Mesendoderm (in vitro differentiated cells): Measurements from ENCODE around the gene N4BP2L2.

Experiments used
- DNase-seq: peaks from one replicate; pipeline ENCODE4 v3.0.0; 2013
- H2AK5ac ChIP-seq: 2 replicates; pipeline ENCODE4 v1.6.1; 2013; ENCODE audit warnings: low read length, inconsistent platforms
- H2BK120ac ChIP-seq: 2 replicates; pipeline ENCODE4 v1.6.1; 2013; ENCODE audit warnings: low read depth, mild to moderate bottlenecking, low read length, moderate library complexity, mixed read lengths
- H2BK15ac ChIP-seq: replicated peaks from 2 replicates; pipeline ENCODE4 v1.6.1; 2013; ENCODE audit warnings: low read depth, mild to moderate bottlenecking, moderate library complexity
- H2BK5ac ChIP-seq: 2 replicates; pipeline ENCODE4 v1.6.1; 2013; ENCODE audit warnings: low read length, inconsistent platforms
- H3K18ac ChIP-seq: 2 replicates; pipeline ENCODE4 v1.6.1; 2013; ENCODE audit warnings: mild to moderate bottlenecking, low read length, mixed read lengths
- H3K23ac ChIP-seq: one replicate; pipeline ENCODE4 v1.6.1; 2013; ENCODE audit warnings: low read length
- H3K27ac ChIP-seq: 2 replicates; pipeline ENCODE4 v1.5.1; 2013; ENCODE audit warnings: low read depth, mild to moderate bottlenecking, inconsistent platforms, low read length, moderate library complexity
- H3K27me3 ChIP-seq: 2 replicates; pipeline ENCODE4 v1.6.1; 2013; ENCODE audit warnings: low read length, control low read depth, mild to moderate bottlenecking, inconsistent platforms; ENCODE audit not compliant: insufficient read depth, poor library complexity
- H3K36me3 ChIP-seq: 2 replicates; pipeline ENCODE4 v1.6.1; 2013; ENCODE audit warnings: low read length, inconsistent platforms; ENCODE audit not compliant: control insufficient read depth, insufficient read depth
- H3K4ac ChIP-seq: one replicate; pipeline ENCODE4 v1.6.1; 2013; ENCODE audit warnings: low read depth, mild to moderate bottlenecking, low read length, moderate library complexity
- H3K4me1 ChIP-seq: 2 replicates; pipeline ENCODE4 v1.6.1; 2013; ENCODE audit warnings: low read depth, low read length, inconsistent platforms; ENCODE audit not compliant: control insufficient read depth
- H3K4me2 ChIP-seq: 2 replicates; pipeline ENCODE4 v1.6.1; 2013; ENCODE audit warnings: low read length
- H3K4me3 ChIP-seq: 2 replicates; pipeline ENCODE4 v1.5.1; 2013; ENCODE audit warnings: mild to moderate bottlenecking, low read length
- H3K56ac ChIP-seq: one replicate; pipeline ENCODE4 v1.6.1; 2013; ENCODE audit warnings: low read length
- H3K79me1 ChIP-seq: 2 replicates; pipeline ENCODE4 v1.6.1; 2013; ENCODE audit warnings: low read length, inconsistent platforms
- H3K79me2 ChIP-seq: 2 replicates; pipeline ENCODE4 v1.6.1; 2013; ENCODE audit warnings: mild to moderate bottlenecking, low read length; ENCODE audit not compliant: control insufficient read depth, insufficient read depth
- H3K9ac ChIP-seq: 2 replicates; pipeline ENCODE4 v1.6.1; 2013; ENCODE audit warnings: low read length, inconsistent platforms
- H4K5ac ChIP-seq: one replicate; pipeline ENCODE4 v1.6.1; 2013; ENCODE audit warnings: low read length
- H4K8ac ChIP-seq: one replicate; pipeline ENCODE4 v1.6.1; 2013; ENCODE audit warnings: low read depth, mild to moderate bottlenecking, control low read depth, low read length, moderate library complexity
- WGBS: extraction: QIAGEN DNeasy Blood & Tissue Kit; methylation state at CpG from one replicate; pipeline ENCODE4 v1.1.7; 2013; ENCODE audit warnings: low lambda C conversion rate, missing lambda C conversion rate; ENCODE audit not compliant: insufficient coverage; ENCODE audit errors: extremely low coverage; 5-methylcytosine and 5-hydroxymethylcytosine counted together

Gene N4BP2L2

GRCh38 chr13:32430018-32430747 is 108.4 kb downstream of the N4BP2L2 start:
- no peak overlapping the region for H4K8ac ChIP-seq
- no peak overlapping the region for H2BK5ac ChIP-seq
- no peaks in the 10 kb centered on the region for H3K27me3 ChIP-seq
- no peak overlapping the region for H3K23ac ChIP-seq
- H2BK15ac ChIP-seq = no peak overlapping the region
- H3K4ac ChIP-seq = no peak overlapping the region
- no peak overlapping the region for H3K56ac ChIP-seq
- H3K79me1 ChIP-seq = no peaks in the 10 kb centered on the region
- no peaks in the 10 kb centered on the region for H3K36me3 ChIP-seq
- no peak overlapping the region for H4K5ac ChIP-seq
- no peak overlapping the region for H2BK120ac ChIP-seq
- no peak overlapping the region for H3K27ac ChIP-seq
- H3K9ac ChIP-seq = no peak overlapping the region
- H3K18ac ChIP-seq = no peak overlapping the region
- WGBS = no CpG with 5 or more reads among the region's 6 CpGs
- H3K4me1 ChIP-seq = no peaks in the 10 kb centered on the region
- DNase-seq = no peak
- H3K79me2 ChIP-seq = peaks cover under 1% of the 10 kb centered on the region
- no peak overlapping the region for H3K4me2 ChIP-seq
- no peak overlapping the region for H2AK5ac ChIP-seq
- H3K4me3 ChIP-seq = no peak overlapping the region

GRCh38 chr13:32429433-32429909 is 109.1 kb downstream of the N4BP2L2 start:
- Histone ChIP-seq H3K9ac (no peak overlapping the region), H3K79me1 (no peaks in the 10 kb centered on the region), H4K5ac (no peak overlapping the region), H4K8ac (no peak overlapping the region), H3K4me2 (no peak overlapping the region), H2BK120ac (no peak overlapping the region), H3K4me3 (no peak overlapping the region), H3K23ac (no peak overlapping the region), H3K79me2 (peaks cover 2% of the 10 kb centered on the region), H3K56ac (no peak overlapping the region), H3K27me3 (no peaks in the 10 kb centered on the region), H3K36me3 (no peaks in the 10 kb centered on the region), H3K4ac (no peak overlapping the region), H2BK15ac (no peak overlapping the region), H3K27ac (no peak overlapping the region), H3K18ac (no peak overlapping the region), H2BK5ac (no peak overlapping the region), H3K4me1 (no peaks in the 10 kb centered on the region), H2AK5ac (no peak overlapping the region)
- no peak for DNase-seq
- no CpG with 5 or more reads among the region's 6 CpGs for WGBS

- Histone ChIP-seq H3K9ac (peak overlapping the region; percentile 51), H2BK120ac (no peak overlapping the region), H2BK5ac (no peak overlapping the region), H3K56ac (no peak overlapping the region), H3K23ac (no peak overlapping the region), H4K8ac (no peak overlapping the region), H3K27ac (no peak overlapping the region), H2AK5ac (no peak overlapping the region), H3K79me1 (no peaks in the 10 kb centered on the region), H3K18ac (no peak overlapping the region), H3K4me3 (no peak overlapping the region), H3K4me1 (no peaks in the 10 kb centered on the region), H3K4me2 (no peak overlapping the region), H2BK15ac (no peak overlapping the region), H3K4ac (no peak overlapping the region), H3K27me3 (no peaks in the 10 kb centered on the region), H4K5ac (no peak overlapping the region), H3K36me3 (no peaks in the 10 kb centered on the region), H3K79me2 (peaks cover 2% of the 10 kb centered on the region)
- no CpG with 5 or more reads among the region's 9 CpGs for WGBS
- no peak for DNase-seq
These were observed 109.8 kb downstream of the N4BP2L2 start for GRCh38 chr13:32428581-32429432.

GRCh38 chr13:32427852-32428580 is 110.6 kb downstream of the N4BP2L2 start, which contains the start of gene N4BP2L1:
TSS of gene N4BP2L1 (minus strand) at chr13:32428130. CDS start at chr13:32428082, 48 bp downstream.
- Histone ChIP-seq H3K36me3 (no peaks in the 10 kb centered on the region), H3K4me2 (peak within 1 kb of the TSS; percentile 67), H3K4me1 (no peaks in the 10 kb centered on the region), H3K79me1 (no peaks in the 10 kb centered on the region), H3K18ac (peak within 1 kb of the TSS; percentile 35), H3K4ac (no peak within 1 kb of the TSS), H4K5ac (no peak within 1 kb of the TSS), H3K56ac (peak within 1 kb of the TSS; percentile 76), H2AK5ac (no peak within 1 kb of the TSS), H3K27me3 (no peaks in the 10 kb centered on the region), H2BK5ac (no peak within 1 kb of the TSS), H3K79me2 (peaks cover 2% of the 10 kb centered on the region), H3K23ac (no peak within 1 kb of the TSS), H3K9ac (peak within 1 kb of the TSS; percentile 64), H3K4me3 (peak within 1 kb of the TSS; percentile 62), H2BK15ac (no peak within 1 kb of the TSS), H3K27ac (no peak within 1 kb of the TSS), H4K8ac (no peak within 1 kb of the TSS), H2BK120ac (peak within 1 kb of the TSS; percentile 30)
- WGBS = no CpG with 5 or more reads among the region's 40 CpGs
- DNase-seq = peak; percentile 55

GRCh38 chr13:32426990-32427851 is 111.4 kb downstream of the N4BP2L2 start:
- H3K36me3 ChIP-seq = no peaks in the 10 kb centered on the region
- no peaks in the 10 kb centered on the region for H3K27me3 ChIP-seq
- no peak overlapping the region for H2BK15ac ChIP-seq
- H3K4me1 ChIP-seq = no peaks in the 10 kb centered on the region
- H2BK120ac ChIP-seq = peak overlapping the region; percentile 30
- H3K79me2 ChIP-seq = peaks cover 2% of the 10 kb centered on the region
- H2AK5ac ChIP-seq = no peak overlapping the region
- H3K23ac ChIP-seq = no peak overlapping the region
- H3K56ac ChIP-seq = peak overlapping the region; percentile 76
- peak overlapping the region; percentile 62 for H3K4me3 ChIP-seq
- H3K27ac ChIP-seq = no peak overlapping the region
- peak overlapping the region; percentile 67 for H3K4me2 ChIP-seq
- H3K79me1 ChIP-seq = no peaks in the 10 kb centered on the region
- H3K18ac ChIP-seq = peak overlapping the region; percentile 35
- no peak overlapping the region for H2BK5ac ChIP-seq
- H3K4ac ChIP-seq = no peak overlapping the region
- no peak overlapping the region for H4K8ac ChIP-seq
- WGBS = no CpG with 5 or more reads among the region's 90 CpGs
- H4K5ac ChIP-seq = no peak overlapping the region
- H3K9ac ChIP-seq = peak overlapping the region; percentile 64
- peak; percentile 64 for DNase-seq
